Muscle layer of colon (tissue), 2 donors: ENCODE data around the gene B4GALNT4.
A peak's percentile ranks its signal among the peaks of the same experiment; 100 is the strongest.
"Not testable (repeated sequence)": the region's sequence is repeated elsewhere in the genome, so short reads cannot be mapped to it uniquely, and the experiment has no call there.

ENCODE experiments used
- H3K27ac ChIP-seq: one replicate; pipeline ENCODE4 v1.7.0; 2013; ENCODE audit warnings: low read depth, mild to moderate bottlenecking, low read length, moderate library complexity
- H3K27me3 ChIP-seq, 2 donors: one replicate each; pipeline ENCODE4 v1.7.0; 2013; ENCODE audit warnings: low read length in 2 of 2, mild to moderate bottlenecking in 2 of 2; ENCODE audit not compliant: insufficient read depth in 2 of 2, control insufficient read depth in 1 of 2
- H3K36me3 ChIP-seq: one replicate; pipeline ENCODE4 v1.7.0; 2013; ENCODE audit warnings: mild to moderate bottlenecking, low read length; ENCODE audit not compliant: insufficient read depth
- H3K4me1 ChIP-seq: one replicate; pipeline ENCODE4 v1.7.0; 2013; ENCODE audit warnings: mild to moderate bottlenecking, low read length; ENCODE audit not compliant: insufficient read depth
- H3K4me3 ChIP-seq, 2 donors: one replicate each; pipeline ENCODE4 v1.7.0; 2013; ENCODE audit warnings: low read length in 2 of 2, low read depth in 1 of 2, mild to moderate bottlenecking in 1 of 2, moderate library complexity in 1 of 2
- H3K9ac ChIP-seq: one replicate; pipeline ENCODE4 v1.7.0; 2013; ENCODE audit warnings: low read length
- H3K9me3 ChIP-seq: one replicate; pipeline ENCODE4 v1.7.0; 2013; ENCODE audit warnings: mild to moderate bottlenecking, low read length
- donor health status: abdominal sarcoma.
- donor health status: Adenocarcinoma of cecum.

The B4GALNT4 gene

GRCh38 chr11:393219-394033 is 24.1 kb downstream of the B4GALNT4 start:
- Histone ChIP-seq H3K36me3 (no peaks in the 10 kb centered on the region), H3K4me1 (peaks cover 4% of the 10 kb centered on the region), H3K27me3 (no peaks in the 10 kb centered on the region), H3K4me3 (no peak overlapping the region), H3K9me3 (no peaks in the 10 kb centered on the region), H3K27ac (no peak overlapping the region), H3K9ac (no peak overlapping the region)

DNA sequence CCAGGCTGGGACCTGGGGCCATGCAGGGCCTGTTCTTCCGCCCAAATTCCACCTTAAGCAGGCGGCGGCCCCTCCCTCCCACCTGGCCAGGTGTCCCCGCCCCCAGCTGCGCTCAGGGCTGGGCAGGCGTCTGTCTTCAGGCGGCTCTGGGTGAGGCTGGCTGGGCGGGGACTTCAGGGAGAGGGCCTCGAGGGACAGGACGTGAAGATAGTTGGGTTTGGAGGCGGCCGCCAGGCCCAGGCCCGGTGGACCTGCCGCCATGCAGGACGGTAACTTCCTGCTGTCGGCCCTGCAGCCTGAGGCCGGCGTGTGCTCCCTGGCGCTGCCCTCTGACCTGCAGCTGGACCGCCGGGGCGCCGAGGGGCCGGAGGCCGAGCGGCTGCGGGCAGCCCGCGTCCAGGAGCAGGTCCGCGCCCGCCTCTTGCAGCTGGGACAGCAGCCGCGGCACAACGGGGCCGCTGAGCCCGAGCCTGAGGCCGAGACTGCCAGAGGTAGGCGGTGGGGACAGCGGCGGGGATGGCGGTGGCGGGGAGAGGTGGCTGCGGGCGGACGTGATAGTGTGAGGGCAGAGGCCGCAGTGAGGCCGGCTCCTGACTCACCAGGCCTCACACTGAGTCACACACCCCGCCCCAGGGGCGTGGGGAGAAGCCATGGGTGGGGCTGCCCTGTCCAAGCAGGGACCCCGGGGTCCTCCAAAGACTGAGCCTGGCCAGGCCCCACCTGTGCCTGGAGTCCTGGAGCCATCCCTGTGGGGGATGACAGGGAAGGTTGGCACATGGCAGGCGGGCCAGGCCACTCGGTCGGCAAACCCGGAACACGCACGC is 24.9 kb downstream of the B4GALNT4 start, which contains the start of gene PKP3:
TSS of gene PKP3 (plus strand) at position 176 of the 824 bp plus-strand sequence. CDS start at position 260, 84 bp downstream.
- Histone ChIP-seq H3K27me3 (no peaks in the 10 kb centered on the region), H3K4me1 (peaks cover 4% of the 10 kb centered on the region), H3K4me3 (no peak within 1 kb of the TSS), H3K9ac (no peak within 1 kb of the TSS), H3K27ac (no peak within 1 kb of the TSS), H3K36me3 (no peaks in the 10 kb centered on the region), H3K9me3 (no peaks in the 10 kb centered on the region)

DNA sequence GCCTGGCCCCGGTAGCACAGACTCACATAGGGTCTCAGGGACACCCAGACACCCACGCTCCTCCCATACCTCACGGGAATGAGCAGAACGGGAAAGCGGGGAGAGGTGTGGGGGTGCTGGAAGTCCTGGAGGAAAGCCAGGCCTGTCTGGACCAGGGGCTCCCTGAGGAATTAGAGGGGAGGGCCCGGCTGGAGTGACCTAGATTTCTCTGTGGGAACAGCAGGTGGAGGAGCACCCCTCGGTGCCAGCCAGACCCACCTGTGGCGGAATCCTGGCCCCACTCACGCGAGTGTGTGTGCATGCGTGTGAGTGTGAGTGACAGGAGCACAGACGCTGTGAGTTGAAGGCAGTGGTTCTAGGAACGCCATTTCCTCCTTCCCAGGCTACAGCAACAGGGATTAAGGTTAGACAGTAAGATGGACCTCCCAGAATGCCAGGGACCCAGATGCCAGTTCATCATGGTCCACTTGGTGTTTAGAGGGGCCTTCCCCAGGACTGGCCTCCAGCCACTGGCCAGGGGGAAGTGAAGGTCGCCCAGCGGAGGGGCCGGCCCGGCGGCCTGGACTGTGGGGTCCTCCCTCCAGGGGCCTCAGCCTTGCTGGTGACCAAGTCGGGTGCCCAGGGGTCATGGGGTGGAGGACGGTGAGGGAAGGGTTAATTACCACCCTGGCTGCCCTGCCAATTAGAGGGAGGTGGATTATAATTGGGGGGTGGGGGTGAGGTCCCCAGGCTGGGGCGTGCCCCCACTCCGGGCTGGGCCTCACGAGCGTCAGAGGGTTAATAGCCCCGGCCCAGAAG is 25.8 kb downstream of the B4GALNT4 start:
- Histone ChIP-seq H3K27ac (no peak overlapping the region), H3K9me3 (no peaks in the 10 kb centered on the region), H3K4me3 (no peak overlapping the region), H3K36me3 (no peaks in the 10 kb centered on the region), H3K4me1 (peaks cover 4% of the 10 kb centered on the region), H3K9ac (no peak overlapping the region), H3K27me3 (no peaks in the 10 kb centered on the region)

- Histone ChIP-seq H3K9me3 (no peaks in the 10 kb centered on the region), H3K27me3 (no peaks in the 10 kb centered on the region), H3K9ac (no peak overlapping the region), H3K36me3 (no peaks in the 10 kb centered on the region), H3K27ac (no peak overlapping the region), H3K4me3 (no peak overlapping the region), H3K4me1 (peaks cover 4% of the 10 kb centered on the region)
Observed at GRCh38 chr11:395866-396265, 26.6 kb downstream of the B4GALNT4 start.

GRCh38 chr11:396511-396947 is 27.2 kb downstream of the B4GALNT4 start:
- no peaks in the 10 kb centered on the region for H3K9me3 ChIP-seq
- peak overlapping the region in 1 of 2 donors; percentile 26 for H3K4me3 ChIP-seq
- no peak overlapping the region for H3K9ac ChIP-seq
- no peak overlapping the region for H3K27ac ChIP-seq
- H3K27me3 ChIP-seq, result no peaks in the 10 kb centered on the region
- peaks cover 4% of the 10 kb centered on the region for H3K4me1 ChIP-seq
- no peaks in the 10 kb centered on the region for H3K36me3 ChIP-seq

GRCh38 chr11:396948-397548 is 27.7 kb downstream of the B4GALNT4 start:
- H3K36me3 ChIP-seq, result no peaks in the 10 kb centered on the region
- peaks cover 4% of the 10 kb centered on the region for H3K4me1 ChIP-seq
- H3K9ac ChIP-seq, result no peak overlapping the region
- peak overlapping the region in 1 of 2 donors; percentile 26 for H3K4me3 ChIP-seq
- H3K27me3 ChIP-seq, result no peaks in the 10 kb centered on the region
- H3K27ac ChIP-seq, result no peak overlapping the region
- no peaks in the 10 kb centered on the region for H3K9me3 ChIP-seq

GRCh38 chr11:398826-399225 is 29.5 kb downstream of the B4GALNT4 start:
- H3K27me3 ChIP-seq, result no peaks in the 10 kb centered on the region
- H3K27ac ChIP-seq, result no peak overlapping the region
- no peaks in the 10 kb centered on the region for H3K36me3 ChIP-seq
- peaks cover 4% of the 10 kb centered on the region for H3K4me1 ChIP-seq
- no peak overlapping the region for H3K9ac ChIP-seq
- no peak overlapping the region for H3K4me3 ChIP-seq
- no peaks in the 10 kb centered on the region for H3K9me3 ChIP-seq

DNA sequence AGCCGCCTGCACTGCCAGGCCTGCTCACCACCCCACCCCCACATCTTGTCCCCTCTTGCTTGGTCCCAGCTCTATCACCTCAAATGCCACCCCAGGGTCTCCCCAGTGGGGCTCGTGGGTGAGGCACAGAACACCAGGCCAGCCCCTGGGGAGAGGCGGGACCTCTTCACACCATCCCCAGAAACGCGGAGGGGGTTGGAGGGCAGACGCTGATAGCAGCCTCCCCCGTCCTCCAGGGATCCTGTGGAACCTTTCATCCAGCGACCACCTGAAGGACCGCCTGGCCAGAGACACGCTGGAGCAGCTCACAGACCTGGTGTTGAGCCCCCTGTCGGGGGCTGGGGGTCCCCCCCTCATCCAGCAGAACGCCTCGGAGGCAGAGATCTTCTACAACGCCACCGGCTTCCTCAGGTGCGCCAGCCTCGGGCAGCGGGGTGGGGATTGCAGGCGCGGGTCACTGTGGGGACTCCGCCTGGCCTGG is 30.5 kb downstream of the B4GALNT4 start:
- H3K36me3 ChIP-seq, result no peaks in the 10 kb centered on the region
- H3K9ac ChIP-seq, result no peak overlapping the region
- peaks cover 4% of the 10 kb centered on the region for H3K4me1 ChIP-seq
- H3K9me3 ChIP-seq, result no peaks in the 10 kb centered on the region
- H3K27me3 ChIP-seq, result no peaks in the 10 kb centered on the region
- H3K4me3 ChIP-seq, result no peak overlapping the region
- H3K27ac ChIP-seq, result no peak overlapping the region

GRCh38 chr11:400241-400689 is 31.0 kb downstream of the B4GALNT4 start:
- no peaks in the 10 kb centered on the region for H3K27me3 ChIP-seq

GRCh38 chr11:401196-401595 is 31.9 kb downstream of the B4GALNT4 start:
- H3K27ac ChIP-seq, H3K27me3 ChIP-seq, H3K9ac ChIP-seq, H3K4me3 ChIP-seq, H3K36me3 ChIP-seq, H3K9me3 ChIP-seq: not testable (repeated sequence)
- H3K4me1 ChIP-seq, result peaks cover 14% of the 10 kb centered on the region

More at GRCh38 chr11:400241-400689, 31.0 kb downstream of the B4GALNT4 start:
- Histone ChIP-seq H3K27ac (no peak overlapping the region), H3K36me3 (no peaks in the 10 kb centered on the region), H3K9me3 (no peaks in the 10 kb centered on the region), H3K4me3 (no peak overlapping the region), H3K4me1 (peaks cover 5% of the 10 kb centered on the region), H3K9ac (no peak overlapping the region)
